Measurements from ENCODE around the gene CEMIP. TPM values are rescaled to one million over a fixed set of nuclear protein-coding genes. Genes with fewer than 3 reads are reported as not detected.

Gene CEMIP
- total and polyA plus RNA-seq, 2 of the 8 experiments (the other 6 are each of a cell fraction or from before 2014, with no cell fraction given), result 0.11 to 0.60 TPM

- Histone ChIP-seq H3K23ac (ENCODE audit: insufficient read length) (no peak overlapping the region), H3K4me1 (replicated peaks in 1 of 4; ENCODE audit: control insufficient read depth in 3 of 4, insufficient read depth in 4 of 4, low read length in 3 of 4) (no peaks in the 10 kb centered on the region), H2AFZ (ENCODE audit: low read length) (no peak overlapping the region), H3K56ac (replicated peaks; ENCODE audit: insufficient read length, low read depth, low read length) (no peak overlapping the region), H2BK5ac (ENCODE audit: low read depth, low read length) (no peak overlapping the region), H3K36me3 (ENCODE audit: control insufficient read depth in 2 of 4, insufficient read depth in 4 of 4, low read length in 3 of 4) (no peaks in the 10 kb centered on the region), H3K9me3 (ENCODE audit: insufficient read depth in 2 of 2, low read depth in 1 of 2, low read length in 1 of 2) (no peaks in the 10 kb centered on the region), H2BK20ac (ENCODE audit: low read length) (no peak overlapping the region), H3K4me2 (ENCODE audit: insufficient read depth in 1 of 2, low read depth in 2 of 2, low read length in 2 of 2) (no peak overlapping the region), H2BK15ac (ENCODE audit: low read length) (no peak overlapping the region), H3K14ac (ENCODE audit: insufficient read length) (no peak overlapping the region), H4K91ac (replicated peaks; ENCODE audit: insufficient read length, low read length) (no peak overlapping the region), H2AK5ac (ENCODE audit: low read depth, low read length) (no peak overlapping the region), H4K20me1 (replicated peaks in 1 of 2; ENCODE audit: control insufficient read depth in 1 of 2, insufficient read depth in 2 of 2, low read length in 2 of 2) (no peaks in the 10 kb centered on the region), H4K5ac (ENCODE audit: insufficient read length, low read depth, low read length) (no peak overlapping the region), H2BK120ac (replicated peaks; ENCODE audit: low read depth, low read length) (no peak overlapping the region), H3K9ac (replicated peaks in 1 of 4; ENCODE audit: extremely low read depth in 1 of 4, low read depth in 3 of 4, low read length in 3 of 4) (no peak overlapping the region), H3K23me2 (ENCODE audit: low read depth, low read length) (no peaks in the 10 kb centered on the region), H3K4ac (replicated peaks; ENCODE audit: insufficient read length, low read depth, low read length) (no peak overlapping the region), H3K4me3 (ENCODE audit: extremely low read depth in 1 of 4, insufficient read depth in 2 of 4, low read depth in 3 of 4, low read length in 4 of 4) (no peak overlapping the region), H3K79me1 (ENCODE audit: low read depth, low read length) (no peaks in the 10 kb centered on the region; the same call in 1 of the 2 replicates), H3K27me3 (replicated peaks in 1 of 4; ENCODE audit: control insufficient read depth in 3 of 4, extremely low read depth in 1 of 4, insufficient read depth in 3 of 4, low read length in 3 of 4) (no peaks in the 10 kb centered on the region; a peak in 1 of 7 replicates), H3K79me2 (ENCODE audit: control insufficient read depth in 1 of 2, insufficient read depth in 2 of 2, low read length in 2 of 2) (no peaks in the 10 kb centered on the region), H3K18ac (ENCODE audit: extremely low read depth, low read length) (no peak overlapping the region), H2BK12ac (ENCODE audit: low read depth, low read length) (no peak overlapping the region), H4K8ac (ENCODE audit: extremely low read depth, insufficient read depth, low read length) (no peak overlapping the region), H3K27ac (ENCODE audit: low read depth, low read length) (no peak overlapping the region)
- WGBS, 2 experiments (ENCODE audit: extremely low coverage in 1 of 2, insufficient coverage in 1 of 2, insufficient read length in 1 of 2, insufficient replicate concordance in 2 of 2, low coverage in 1 of 2, low lambda C conversion rate in 2 of 2, missing lambda C conversion rate in 1 of 2), result 82% methylated on average over 5 of the region's 6 CpGs; no CpG with 5 or more reads in 1 of the 2 experiments
- ChIA-PET POLR2A (ENCODE audit: partially characterized antibody) (interaction anchor here (1.1 kb wide), 1 partner anchor 11 kb away, joined by 3 read pairs; no protein-coding TSS in a partner anchor), CTCF (ENCODE audit: partially characterized antibody) (interaction anchor here (1.0 to 5.5 kb wide), 4 partner anchors 9 to 182 kb away, joined by 3 to 31 read pairs (median 15); partner anchors contain the start of gene CEMIP)
- FAIRE-seq (no peak), DNase-seq (ENCODE audit: low read depth in 1 of 2, low spot score in 2 of 2) (no peak)
- TF ChIP-seq TEAD4 (IDR thresholded peaks at IDR 0.05; ENCODE audit: low read depth, low read length) (no peak), RBBP5 (IDR thresholded peaks at IDR 0.05; ENCODE audit: borderline replicate concordance, low read depth, low read length) (no peak), KDM5A (IDR thresholded peaks at IDR 0.05; ENCODE audit: low read length) (no peak), EGR1 (IDR thresholded peaks at IDR 0.05; ENCODE audit: borderline replicate concordance, low read depth, low read length) (no peak), KDM4A (IDR thresholded peaks at IDR 0.05; ENCODE audit: low read depth, low read length, severe bottlenecking) (no peak), YY1 (IDR thresholded peaks at IDR 0.05; ENCODE audit: low read depth, low read length) (no peak), POLR2AphosphoS5 (IDR thresholded peaks at IDR 0.05; ENCODE audit: low read depth, low read length) (no peak), NRF1 (IDR thresholded peaks at IDR 0.05; ENCODE audit: low read depth, low read length) (no peak), ZNF274 (IDR thresholded peaks at IDR 0.05; ENCODE audit: borderline replicate concordance, extremely low read depth, low read length) (no peak), BRCA1 (IDR thresholded peaks at IDR 0.05; ENCODE audit: low read depth, low read length) (no peak), GABPA (IDR thresholded peaks at IDR 0.05; ENCODE audit: borderline replicate concordance, insufficient read depth, low read length) (no peak), SIX5 (IDR thresholded peaks at IDR 0.05; ENCODE audit: low read depth, low read length) (no peak), ASH2L (IDR thresholded peaks at IDR 0.05; ENCODE audit: low read length) (no peak), HDAC2 (IDR thresholded peaks at IDR 0.05; ENCODE audit: borderline replicate concordance in 1 of 2, low read depth in 2 of 2, low read length in 2 of 2) (no peak), RFX5 (IDR thresholded peaks at IDR 0.05; ENCODE audit: borderline replicate concordance, low read depth, low read length) (no peak), SP1 (IDR thresholded peaks at IDR 0.05; ENCODE audit: low read depth, low read length) (no peak)
These were observed 9.4 kb downstream of the CEMIP start for GRCh38 chr15:80788536-80788935.
